Spinal cord (tissue), 10 donors: ENCODE data around the gene CERS1. TPM values are rescaled to one million over a fixed set of nuclear protein-coding genes. Genes with fewer than 3 reads are reported as not detected.

Source experiments
- DNase-seq, 6 donors: peaks; one replicate each; pipeline versions ENCODE4 v3.0.0 to v3.0.0-alpha.2; 2013 to 2015; ENCODE audit warnings: low spot score in 6 of 6, low read depth in 4 of 6
- H3K27ac ChIP-seq: one replicate; pipeline ENCODE4 v1.5.1; 2013; ENCODE audit warnings: low read depth, low read length, control low read depth
- H3K27me3 ChIP-seq: one replicate; pipeline ENCODE4 v1.6.1; 2013; ENCODE audit warnings: low read length; ENCODE audit not compliant: control insufficient read depth, insufficient read depth
- H3K36me3 ChIP-seq: one replicate; pipeline ENCODE4 v1.6.1; 2013; ENCODE audit warnings: low read length; ENCODE audit not compliant: control insufficient read depth, insufficient read depth
- H3K4me1 ChIP-seq: one replicate; pipeline ENCODE4 v1.6.1; 2013; ENCODE audit warnings: low read length; ENCODE audit not compliant: control insufficient read depth, insufficient read depth
- H3K4me3 ChIP-seq: one replicate; pipeline ENCODE4 v1.5.1; 2013; ENCODE audit warnings: low read depth, low read length, control low read depth
- H3K9me3 ChIP-seq: one replicate; pipeline ENCODE4 v1.6.1; 2013; ENCODE audit warnings: low read length; ENCODE audit not compliant: control insufficient read depth, insufficient read depth
- WGBS: methylation state at CpG from one replicate; pipeline ENCODE4 v1.1.5; 2013; ENCODE audit warnings: missing lambda C conversion rate; ENCODE audit not compliant: insufficient coverage; 5-methylcytosine and 5-hydroxymethylcytosine counted together
- polyA plus RNA-seq, 2 donors: library from polyadenylated mRNA; unstranded; fragments of 120-200 nt; gene quantifications; one replicate each; pipeline ENCODE4 v1.2.1, GENCODE V29; 2013; ENCODE audit not compliant: insufficient read length in 2 of 2
- total RNA-seq, 2 donors: library from RNA; depleted of rRNA in 1 of 2; stranded (reverse); fragments of 120-200 nt in 1 of 2; fragments of >200 nt in 1 of 2; gene quantifications; one replicate each; pipeline versions ENCODE4 v1.2.3 to v1.2.4, GENCODE V29; 2013 to 2014
- donor health status: healthy.

The CERS1 gene
- total and polyA plus RNA-seq, 4 donors: 22.5 to 141 (median 76.8) TPM

GRCh38 chr19:18893587-18894253 lies 2.2 kb downstream of the CERS1 start:
- Histone ChIP-seq H3K4me3 (peak overlapping the region; percentile 26), H3K9me3 (no peaks in the 10 kb centered on the region), H3K27ac (peak overlapping the region; percentile 40), H3K27me3 (no peaks in the 10 kb centered on the region), H3K4me1 (peaks cover 44% of the 10 kb centered on the region), H3K36me3 (peaks cover 59% of the 10 kb centered on the region)
- WGBS: 32% methylated on average over 15 of the region's 18 CpGs
- DNase-seq: no peak

- H3K4me1 ChIP-seq: peaks cover 20% of the 10 kb centered on the region
- 88% methylated on average over 9 of the region's 10 CpGs for WGBS
Observed at GRCh38 chr19:18889949-18890745, 5.8 kb downstream of the CERS1 start.

GRCh38 chr19:18886972-18887371 lies 9.0 kb downstream of the CERS1 start:
- Histone ChIP-seq H3K27me3 (no peaks in the 10 kb centered on the region), H3K36me3 (peaks cover 89% of the 10 kb centered on the region), H3K4me1 (no peaks in the 10 kb centered on the region), H3K4me3 (no peak overlapping the region), H3K9me3 (no peaks in the 10 kb centered on the region), H3K27ac (no peak overlapping the region)
- DNase-seq: no peak
- WGBS: 100% methylated on average over 1 of the region's 4 CpGs

More at GRCh38 chr19:18889949-18890745, 5.8 kb downstream of the CERS1 start:
- no peak for DNase-seq
- peaks cover 78% of the 10 kb centered on the region for H3K36me3 ChIP-seq
- no peaks in the 10 kb centered on the region for H3K9me3 ChIP-seq
- no peak overlapping the region for H3K4me3 ChIP-seq
- no peak overlapping the region for H3K27ac ChIP-seq
- no peaks in the 10 kb centered on the region for H3K27me3 ChIP-seq

- DNase-seq: no peak
- Histone ChIP-seq H3K4me3 (no peak overlapping the region), H3K36me3 (peaks cover 92% of the 10 kb centered on the region), H3K4me1 (no peaks in the 10 kb centered on the region), H3K27me3 (no peaks in the 10 kb centered on the region), H3K27ac (no peak overlapping the region), H3K9me3 (no peaks in the 10 kb centered on the region)
- WGBS: 90% methylated on average over 29 of the region's 30 CpGs
Observed at GRCh38 chr19:18883526-18884304, 12.2 kb downstream of the CERS1 start.

GRCh38 chr19:18881491-18881890 lies 14.5 kb downstream of the CERS1 start:
- H3K9me3 ChIP-seq: no peaks in the 10 kb centered on the region
- no peaks in the 10 kb centered on the region for H3K4me1 ChIP-seq
- no peaks in the 10 kb centered on the region for H3K27me3 ChIP-seq
- DNase-seq: no peak
- no peak overlapping the region for H3K27ac ChIP-seq
- WGBS: 98% methylated on average over 7 of the region's 7 CpGs
- H3K36me3 ChIP-seq: peaks cover 96% of the 10 kb centered on the region
- no peak overlapping the region for H3K4me3 ChIP-seq

GRCh38 chr19:18879579-18880373 lies 16.2 kb downstream of the CERS1 start:
- Histone ChIP-seq H3K27me3 (no peaks in the 10 kb centered on the region), H3K9me3 (no peaks in the 10 kb centered on the region), H3K4me3 (no peak overlapping the region), H3K36me3 (peaks cover 96% of the 10 kb centered on the region), H3K27ac (no peak overlapping the region), H3K4me1 (no peaks in the 10 kb centered on the region)
- no peak for DNase-seq
- 75% methylated on average over 12 of the region's 13 CpGs for WGBS

GRCh38 chr19:18878858-18879578 lies 16.9 kb downstream of the CERS1 start:
- no peak for DNase-seq
- no peaks in the 10 kb centered on the region for H3K4me1 ChIP-seq
- WGBS: 89% methylated on average over 30 of the region's 34 CpGs
- H3K9me3 ChIP-seq: no peaks in the 10 kb centered on the region
- H3K36me3 ChIP-seq: peaks cover 96% of the 10 kb centered on the region
- no peak overlapping the region for H3K27ac ChIP-seq
- H3K27me3 ChIP-seq: no peaks in the 10 kb centered on the region
- H3K4me3 ChIP-seq: no peak overlapping the region

- no peaks in the 10 kb centered on the region for H3K4me1 ChIP-seq
- no peak for DNase-seq
- no peaks in the 10 kb centered on the region for H3K9me3 ChIP-seq
- 94% methylated on average over 24 of the region's 25 CpGs for WGBS
- no peaks in the 10 kb centered on the region for H3K27me3 ChIP-seq
- peaks cover 96% of the 10 kb centered on the region for H3K36me3 ChIP-seq
- no peak overlapping the region for H3K27ac ChIP-seq
- H3K4me3 ChIP-seq: no peak overlapping the region
Observed at GRCh38 chr19:18878058-18878797, 17.7 kb downstream of the CERS1 start.
